GDM1 (cell line): ENCODE results near the gene SUSD6.
A peak's percentile ranks its signal among the peaks of the same experiment; 100 is the strongest.

Experiments used
- DNase-seq: peaks from one replicate; lab custom pipeline; 2025; lab: John Stamatoyannopoulos, UW

SUSD6 gene

DNA sequence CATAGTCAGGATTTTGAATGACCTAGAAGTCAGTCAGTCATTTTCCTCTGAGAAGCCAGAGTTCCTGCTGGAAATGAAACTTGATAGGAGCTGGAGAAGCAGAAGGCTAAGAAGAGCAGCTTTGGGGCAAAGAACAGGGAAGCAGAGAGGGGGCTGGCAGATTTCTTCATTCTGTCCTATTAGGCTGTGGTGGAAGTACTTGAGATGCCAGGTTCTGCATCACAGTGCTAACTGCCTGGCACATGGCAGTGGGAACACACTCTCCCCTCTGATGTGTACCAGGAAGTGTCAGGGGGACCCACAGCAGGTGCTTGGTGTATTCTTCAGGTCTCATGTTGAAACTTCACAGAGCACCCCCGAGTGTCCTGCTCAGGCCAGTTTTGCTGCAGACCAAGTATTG lies 61.0 kb downstream of the SUSD6 start:
- no peak for DNase-seq

DNA sequence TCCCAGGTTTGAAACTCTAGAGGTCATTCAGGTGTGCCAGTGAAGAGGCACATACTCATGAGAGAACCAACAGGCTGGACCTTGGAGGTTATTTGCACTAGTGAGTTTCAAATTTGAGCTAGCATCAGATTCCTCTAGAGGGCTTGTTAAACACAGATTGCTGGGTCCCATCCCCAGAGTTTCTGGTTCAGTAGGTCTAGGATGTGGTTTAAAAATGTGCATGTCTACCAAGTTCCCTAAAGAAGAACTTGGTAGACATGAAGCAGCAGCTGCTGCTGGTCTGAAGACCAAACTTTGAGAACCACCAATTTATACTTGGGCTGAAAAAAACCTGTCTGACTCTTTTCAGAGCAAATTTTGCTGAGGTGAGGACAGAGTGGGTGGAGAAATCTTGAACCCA lies 61.7 kb downstream of the SUSD6 start:
- DNase-seq: peak; percentile 38

DNA sequence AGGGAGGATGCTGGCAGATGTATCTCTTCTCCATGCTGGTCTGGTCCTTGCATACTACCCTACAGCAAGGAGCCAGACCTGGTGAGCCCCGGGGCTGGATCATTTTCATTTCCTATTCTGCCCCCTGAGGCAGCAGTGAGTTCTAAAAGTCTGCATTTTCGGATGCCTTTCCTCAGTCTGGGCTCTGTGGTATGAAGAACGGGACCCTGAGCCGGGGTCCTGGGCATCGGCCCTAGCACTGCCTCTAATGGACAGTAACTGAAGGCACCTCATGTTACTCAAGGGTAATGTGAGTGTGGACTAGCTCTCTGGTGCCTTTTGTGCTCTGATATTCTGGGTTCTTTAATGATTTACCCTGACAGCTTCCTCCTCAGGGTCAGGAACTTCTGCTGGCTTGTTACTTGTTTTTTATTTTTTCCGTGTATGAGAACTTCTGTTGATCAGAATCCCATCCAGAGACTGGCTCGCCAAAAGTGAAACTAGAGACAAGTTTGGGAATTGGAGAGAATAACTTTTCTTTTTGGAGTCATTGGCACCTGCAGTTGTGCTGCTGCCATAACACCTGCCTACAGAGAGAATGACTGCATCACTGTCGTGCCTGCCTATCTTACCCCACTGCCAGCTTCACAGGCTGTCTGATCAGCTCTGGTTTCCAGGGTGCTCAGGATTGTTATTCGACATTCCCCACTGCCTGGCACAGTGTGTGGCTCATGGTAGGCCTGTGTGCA lies 62.3 kb downstream of the SUSD6 start:
- DNase-seq: no peak

DNA sequence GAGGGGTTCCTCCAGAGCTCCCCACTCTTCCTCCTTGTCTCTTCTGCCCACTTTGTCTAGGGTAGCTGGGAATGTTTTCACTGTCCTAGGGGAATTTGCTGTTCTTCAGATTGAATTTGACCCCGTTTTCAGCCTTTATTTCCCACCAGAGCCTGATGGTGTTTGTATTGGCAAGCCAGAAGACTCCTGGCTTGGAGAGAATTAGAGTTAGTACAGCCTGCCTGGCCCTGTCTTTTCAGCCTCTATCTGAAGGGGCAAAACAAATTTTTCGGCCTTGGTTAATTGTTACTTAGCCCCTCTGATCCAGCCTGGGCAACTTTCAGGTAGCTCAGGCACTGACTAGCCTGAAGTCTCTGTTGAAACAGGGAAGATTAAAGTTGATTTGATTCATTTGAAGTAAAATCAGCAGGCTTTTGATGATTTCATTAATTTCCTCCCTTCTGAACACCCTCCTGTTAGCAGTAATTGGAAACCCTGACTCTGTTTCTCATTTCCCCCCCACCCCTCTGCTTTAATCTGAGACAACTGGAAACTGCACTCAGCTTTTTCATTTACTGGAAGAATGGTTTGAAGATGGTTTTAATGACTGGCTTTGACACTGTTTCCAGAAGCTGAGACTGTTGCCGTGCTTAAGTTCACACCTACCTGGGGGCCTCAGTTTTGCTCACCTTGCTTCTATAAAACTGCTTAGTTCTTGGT lies 63.3 kb downstream of the SUSD6 start:
- DNase-seq: no peak

DNA sequence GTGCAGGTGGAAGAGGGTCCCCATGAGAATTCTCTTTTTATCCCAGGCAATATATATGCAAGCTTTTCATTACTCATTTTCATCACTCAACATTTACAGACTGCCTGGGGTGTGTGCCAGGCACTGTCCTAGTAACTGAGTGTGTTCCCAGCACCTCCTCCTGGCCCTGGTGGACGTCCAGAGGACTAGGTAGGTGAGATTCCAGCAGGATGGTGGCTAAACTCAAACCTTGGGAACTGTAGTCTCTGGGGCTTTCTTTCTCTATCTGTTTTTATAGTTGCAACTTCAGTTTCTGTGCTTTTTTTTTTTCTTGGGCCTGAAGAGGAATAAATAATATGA lies 63.8 kb downstream of the SUSD6 start:
- DNase-seq: no peak

DNA sequence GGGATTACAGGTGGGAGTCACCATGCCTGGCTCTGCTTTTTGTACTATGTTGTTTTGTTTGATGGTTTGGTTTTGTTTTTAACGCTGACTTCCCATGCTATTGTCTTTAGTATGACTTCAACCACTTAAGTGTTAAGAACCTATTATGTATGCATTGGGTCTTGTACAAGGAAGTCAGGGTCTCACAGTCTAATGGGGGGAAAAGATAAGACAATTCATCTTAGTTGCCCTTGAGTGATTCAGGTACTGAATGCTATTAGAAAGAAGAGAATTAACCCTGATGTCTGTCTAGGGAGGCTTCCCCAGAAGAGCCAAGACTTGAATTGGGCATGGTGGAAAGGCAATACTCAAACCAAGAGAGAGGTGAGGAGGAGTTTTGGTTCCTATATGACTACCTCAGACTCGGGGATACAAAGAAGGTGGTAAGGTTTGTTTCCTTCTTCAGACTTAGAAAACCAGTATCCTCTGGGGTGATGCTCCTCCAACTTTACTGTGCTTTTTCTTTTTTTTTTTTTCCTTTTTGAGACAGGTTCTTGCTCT lies 64.6 kb downstream of the SUSD6 start:
- DNase-seq: no peak

DNA sequence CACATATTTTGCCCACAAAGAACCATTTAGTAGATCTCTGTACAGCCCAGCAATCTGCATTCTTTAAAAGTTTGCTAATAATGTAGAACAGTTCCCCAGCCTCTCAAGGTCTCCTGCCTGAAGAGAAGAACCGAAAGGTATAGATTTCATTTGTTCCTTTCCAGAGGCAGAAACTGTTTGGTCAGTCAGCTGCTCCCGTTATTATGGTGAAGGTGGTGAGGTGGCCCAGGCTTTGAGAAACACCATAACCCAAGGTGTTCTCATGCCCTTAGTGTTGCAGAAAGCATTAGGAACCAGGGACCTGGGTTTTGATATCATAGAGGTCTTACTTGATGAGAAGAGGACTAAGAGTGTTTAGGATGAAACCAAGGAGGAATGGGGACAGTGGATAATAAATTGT lies 65.3 kb downstream of the SUSD6 start:
- DNase-seq: no peak

DNA sequence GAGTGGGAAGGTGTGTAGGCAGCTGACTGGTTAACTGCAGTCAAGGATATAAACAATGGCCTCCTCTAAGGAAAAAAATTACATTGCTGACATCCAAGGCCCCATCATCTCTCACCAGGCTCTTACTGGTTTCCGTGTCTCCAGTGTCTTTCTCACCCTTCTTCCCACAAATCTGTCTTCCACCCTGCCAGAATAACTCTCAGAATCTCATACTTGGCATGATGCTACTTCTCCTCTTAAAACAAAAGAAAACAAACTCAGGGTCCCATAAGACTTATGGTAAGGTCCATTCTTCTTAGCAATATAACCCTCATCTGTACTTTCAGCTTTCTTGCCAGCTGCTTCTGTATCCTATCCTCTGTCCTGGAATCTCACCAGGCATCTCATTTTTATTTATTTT lies 68.9 kb downstream of the SUSD6 start:
- no peak for DNase-seq

DNA sequence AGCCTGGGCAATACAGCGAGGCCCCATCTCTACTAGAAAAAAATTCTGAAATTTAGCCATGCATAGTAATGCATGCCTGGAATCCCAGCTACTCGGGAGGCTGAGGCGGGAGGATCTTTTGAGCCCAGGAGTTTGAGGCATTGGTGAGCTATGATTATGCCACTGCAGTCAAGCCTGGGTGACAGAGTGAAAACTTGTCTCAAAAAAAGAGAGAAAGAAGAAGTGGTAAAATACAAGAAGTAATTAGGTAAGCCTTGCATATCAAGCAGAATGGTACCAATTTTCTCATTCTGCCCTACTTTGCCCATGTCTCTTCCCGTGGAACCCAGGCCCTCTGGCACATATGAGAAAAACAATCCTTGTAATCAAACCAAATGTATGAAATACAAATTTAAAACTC lies 70.7 kb downstream of the SUSD6 start:
- DNase-seq: no peak

DNA sequence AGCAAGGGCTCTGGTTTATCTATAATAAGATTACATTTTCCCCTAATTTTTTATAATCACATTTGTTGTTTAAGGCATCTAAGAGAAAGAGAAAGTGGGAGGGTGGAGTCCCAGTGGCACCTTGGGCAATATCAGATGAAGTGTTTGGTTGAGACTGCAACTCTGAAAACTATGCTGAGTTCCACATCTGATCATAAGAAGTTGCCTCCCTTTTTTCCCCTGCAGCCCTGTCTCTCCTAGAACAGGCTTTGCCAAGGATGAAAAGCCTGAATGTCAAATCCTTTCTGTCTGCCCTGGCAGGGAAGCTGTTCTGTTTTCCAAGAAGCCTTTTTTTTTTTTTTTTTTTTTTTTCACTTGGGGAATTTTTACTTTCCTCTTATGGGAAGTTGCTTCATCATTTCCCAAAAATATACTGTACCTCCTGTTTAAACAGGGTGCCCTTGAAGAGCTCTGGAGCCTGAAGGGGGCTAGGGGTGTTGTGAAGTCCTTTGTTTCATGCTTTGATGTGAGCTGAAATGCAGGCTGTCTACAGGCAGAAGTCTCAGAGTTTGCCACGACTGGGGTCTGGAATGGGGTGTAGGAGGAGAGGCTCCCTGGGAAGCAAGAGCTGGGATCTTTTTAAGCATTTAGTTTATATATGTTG lies 71.3 kb downstream of the SUSD6 start:
- DNase-seq: no peak

DNA sequence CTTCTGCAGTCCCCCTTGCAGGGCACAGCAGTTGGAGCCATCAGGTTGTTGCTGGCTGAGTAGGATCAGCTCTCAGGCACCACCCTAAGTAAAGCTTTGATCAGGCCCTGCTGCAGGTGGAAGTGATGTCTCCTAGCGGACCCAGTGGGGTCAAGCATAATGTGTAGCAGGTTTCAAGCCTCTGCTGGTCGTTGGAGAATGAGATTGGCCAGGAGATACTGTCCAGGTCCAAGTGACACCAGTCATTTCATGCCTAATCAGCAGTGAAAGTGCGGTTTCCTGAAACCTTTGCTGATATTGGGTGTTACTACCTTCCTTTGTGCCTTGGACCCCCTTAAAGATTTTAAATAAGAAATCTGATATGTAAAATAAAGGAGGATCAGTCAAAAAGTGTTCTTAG lies 72.6 kb downstream of the SUSD6 start:
- DNase-seq: no peak

DNA sequence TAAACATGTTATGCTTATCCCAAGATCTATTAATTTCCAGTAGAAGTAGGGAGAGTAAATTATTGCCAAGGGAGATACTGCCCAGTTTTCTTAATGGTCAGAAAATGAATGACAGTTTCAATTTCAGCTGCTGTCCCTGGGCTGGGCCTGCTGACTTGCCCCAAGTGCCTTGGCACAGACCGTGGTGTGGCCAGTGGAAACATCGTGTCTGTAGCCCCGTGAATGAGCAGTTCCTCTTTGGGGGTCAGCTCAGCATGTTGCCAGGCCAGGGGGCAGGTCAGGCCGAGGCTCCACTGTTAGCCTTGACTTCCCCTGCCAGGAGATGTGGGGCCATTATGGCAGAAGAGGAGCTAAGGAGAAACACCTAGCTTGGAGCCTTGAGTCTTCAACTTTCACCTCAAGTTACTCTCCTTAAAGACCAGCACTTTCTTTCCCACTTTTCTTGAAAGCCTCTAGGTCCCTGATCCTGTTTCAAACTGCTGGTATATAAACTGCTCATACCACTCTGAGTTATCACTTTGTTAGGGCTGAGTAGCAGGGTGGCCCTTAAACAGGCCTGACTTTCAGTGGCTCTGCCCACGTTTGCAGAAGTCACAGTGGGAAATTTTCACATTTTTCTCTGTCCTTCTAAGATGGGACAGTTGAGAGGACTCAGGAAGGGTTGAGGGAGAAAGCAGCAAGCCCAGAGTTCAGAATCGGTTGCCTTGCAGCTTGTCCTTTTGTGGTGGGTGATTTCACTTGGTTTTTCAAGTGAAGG lies 73.2 kb downstream of the SUSD6 start:
- no peak for DNase-seq

DNA sequence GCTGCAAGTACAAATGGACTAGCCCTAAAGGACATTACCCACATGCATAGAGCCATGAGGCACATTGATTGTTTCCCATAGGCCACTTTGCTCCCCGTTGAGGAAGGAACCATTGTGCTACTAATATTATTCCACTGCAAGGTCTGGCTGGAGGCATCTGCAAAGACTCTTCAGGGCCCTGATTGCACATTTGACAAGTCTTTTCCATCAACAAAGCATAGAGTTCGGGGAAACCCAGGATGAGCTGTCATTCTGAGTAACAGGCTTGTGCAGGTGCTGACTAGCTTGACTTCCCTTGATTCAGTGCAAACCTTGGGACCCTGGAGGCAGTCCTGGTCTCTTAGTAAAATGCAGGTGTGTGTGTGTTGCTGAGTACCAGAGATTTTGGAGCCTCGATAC lies 73.8 kb downstream of the SUSD6 start:
- no peak for DNase-seq

DNA sequence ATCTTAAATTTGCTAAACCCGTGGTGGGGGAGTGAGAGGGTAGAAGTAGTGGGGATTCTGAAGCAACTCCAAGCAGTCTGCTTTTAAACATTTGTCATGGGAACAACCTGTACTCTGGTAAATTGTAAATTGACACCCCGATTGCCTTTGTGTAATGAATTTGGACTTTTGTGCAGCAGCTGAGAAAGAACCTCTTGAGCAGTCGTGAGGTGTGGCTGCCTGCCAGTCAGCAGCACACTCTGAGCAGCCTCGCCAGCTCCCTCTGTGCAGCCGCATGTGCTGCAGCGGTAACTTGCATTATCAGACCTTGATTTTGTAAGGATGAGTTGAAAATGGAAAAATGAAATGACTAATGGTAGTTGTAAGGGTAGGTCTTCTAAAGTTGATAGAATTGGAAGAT lies 74.3 kb downstream of the SUSD6 start:
- no peak for DNase-seq

DNA sequence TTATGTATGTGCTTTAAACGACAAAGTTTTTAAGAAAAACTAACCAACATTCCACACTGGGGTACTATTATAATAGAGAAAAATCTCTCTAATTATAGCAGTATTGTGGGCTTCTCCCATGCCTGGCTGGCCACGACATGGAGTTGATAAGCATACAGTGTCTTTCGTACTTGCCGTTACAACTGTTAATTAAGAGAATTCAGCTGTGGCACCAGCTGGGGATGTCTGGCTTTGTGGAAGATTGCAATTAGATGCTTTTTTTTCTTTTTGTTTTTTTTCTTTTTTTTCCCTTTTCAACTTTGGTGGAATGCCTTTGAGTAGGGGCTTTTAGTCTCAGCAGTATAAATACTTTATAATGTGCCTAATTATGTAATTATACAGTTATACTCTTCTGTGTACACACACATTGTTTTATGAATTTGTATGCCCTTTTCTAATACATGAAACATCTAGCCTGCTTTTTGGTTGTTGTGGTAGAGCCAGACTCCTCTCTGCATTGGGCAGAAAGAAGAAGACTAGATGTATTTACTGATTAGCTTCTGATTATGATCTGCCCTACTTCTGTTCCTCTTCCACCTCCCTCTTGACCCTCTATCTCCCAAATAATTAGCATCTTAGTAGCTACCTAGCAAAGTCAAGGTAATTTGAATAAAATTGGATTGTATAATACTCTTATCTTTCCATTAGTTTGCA lies 76.4 kb downstream of the SUSD6 start:
- no peak for DNase-seq

DNA sequence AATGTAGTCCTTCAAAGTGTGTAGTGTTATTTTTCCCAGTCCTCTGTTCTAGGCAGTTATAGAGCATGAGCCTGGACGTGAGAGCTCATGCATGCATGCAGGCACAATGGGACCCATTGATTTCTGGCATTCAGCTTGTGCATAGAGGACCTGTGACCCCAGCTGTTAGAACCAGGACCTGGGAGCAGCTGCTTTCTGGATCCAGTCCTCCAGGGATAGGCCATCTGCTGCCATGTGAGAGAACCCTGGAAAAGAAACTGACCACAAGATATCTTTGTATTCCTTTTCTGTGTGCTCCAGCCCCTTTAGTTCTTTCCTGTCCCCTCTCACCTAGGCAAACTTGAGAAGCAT lies 76.9 kb downstream of the SUSD6 start:
- DNase-seq: no peak

DNA sequence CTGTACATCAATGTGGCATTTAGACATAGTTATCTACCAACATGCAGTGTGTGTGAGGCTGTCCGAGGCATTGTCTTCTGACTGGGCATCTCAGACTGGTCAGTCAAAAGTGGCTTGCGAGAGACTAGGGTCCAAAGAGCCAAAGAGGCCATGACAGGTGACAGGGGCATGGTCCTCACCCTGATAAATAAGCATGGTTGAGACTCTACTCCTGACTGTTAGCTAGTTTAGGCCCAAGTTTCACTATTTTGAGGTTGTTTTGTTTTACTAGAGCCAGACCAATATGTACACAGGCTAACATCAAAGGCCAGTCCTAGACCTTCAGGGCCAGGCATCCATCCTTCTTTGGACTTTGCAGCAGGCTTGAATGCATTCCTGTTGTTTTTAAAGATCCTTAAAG lies 78.6 kb downstream of the SUSD6 start:
- DNase-seq: no peak

DNA sequence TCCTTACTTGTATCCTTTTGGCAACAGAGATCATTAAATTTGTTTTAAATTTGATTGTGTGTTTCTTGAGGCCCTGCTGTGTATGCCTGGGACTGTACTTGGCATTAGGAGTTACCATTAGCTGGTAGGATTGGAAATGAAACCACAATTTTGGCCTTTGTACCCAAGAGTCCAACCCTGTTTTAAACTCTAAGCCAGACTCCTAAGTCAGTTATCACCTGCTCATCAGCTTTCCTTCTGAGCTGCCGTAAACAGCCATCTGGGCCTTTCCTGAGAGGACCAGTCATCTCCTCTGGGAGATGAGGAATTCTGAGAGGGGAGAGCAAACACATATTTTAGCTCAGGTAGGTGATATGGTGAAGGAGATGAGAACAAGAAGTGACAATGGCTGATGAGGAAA lies 81.2 kb downstream of the SUSD6 start:
- no peak for DNase-seq

DNA sequence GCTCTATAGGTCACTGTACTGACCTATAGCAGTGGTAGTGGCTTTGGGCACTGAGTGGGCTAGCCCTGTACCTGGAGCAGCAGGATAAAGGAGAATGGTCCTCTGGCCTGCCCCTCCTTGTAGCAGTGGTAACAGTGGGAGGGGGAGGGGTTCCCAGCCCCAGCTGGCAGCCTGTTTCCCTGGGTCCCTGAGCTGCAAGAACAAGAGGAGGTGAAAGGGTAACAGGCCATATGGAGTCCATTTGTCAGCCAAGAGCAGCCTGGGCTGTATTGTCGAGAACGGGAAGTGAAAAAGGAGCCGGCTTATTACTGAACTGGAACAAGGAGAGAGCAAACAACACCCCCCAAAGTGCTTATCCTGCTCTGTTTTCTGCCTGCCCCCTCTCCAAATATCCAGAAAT lies 81.7 kb downstream of the SUSD6 start:
- DNase-seq: no peak

DNA sequence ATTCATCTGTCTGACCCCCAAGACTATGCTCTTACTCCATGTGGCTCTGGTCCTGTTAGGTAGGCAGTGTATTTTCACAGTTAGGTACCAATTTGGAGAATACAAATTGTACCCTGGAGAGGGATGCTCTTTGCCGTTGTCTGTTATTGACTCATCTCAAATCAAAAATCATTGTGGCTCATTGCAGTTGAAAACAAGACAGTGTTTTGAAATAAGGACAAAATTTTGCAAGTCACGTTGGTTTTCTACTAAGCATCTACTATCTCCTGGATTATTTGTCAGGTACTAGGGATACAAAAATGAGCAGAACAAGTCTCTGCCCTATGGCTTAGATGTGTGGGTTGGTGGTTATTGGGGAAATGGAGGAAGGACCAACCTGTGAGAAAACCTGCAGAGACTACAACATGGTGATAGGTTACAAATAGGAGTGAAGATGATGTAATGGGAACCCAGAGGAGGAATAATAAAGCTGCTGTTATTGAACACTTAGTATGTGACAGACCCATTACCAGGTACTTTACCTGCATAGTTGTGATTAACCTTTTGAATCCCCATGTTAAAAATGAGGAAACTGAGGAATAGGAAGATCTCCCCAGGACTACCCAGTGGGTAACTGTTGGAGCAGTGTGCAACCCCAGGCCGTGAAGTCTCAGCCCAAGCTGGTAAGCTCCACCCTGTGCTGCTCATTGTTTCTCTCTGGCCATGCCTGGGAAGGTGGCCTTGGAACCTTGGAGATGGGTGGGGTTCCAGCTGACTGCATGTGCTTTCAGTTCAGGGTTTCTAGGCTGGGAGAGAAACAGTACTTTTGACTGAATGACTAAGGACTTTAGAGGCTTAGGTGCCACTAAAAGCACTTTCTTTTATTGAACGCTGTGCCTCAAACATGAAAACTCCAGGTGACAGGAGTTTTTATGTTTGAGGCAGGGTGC lies 82.7 kb downstream of the SUSD6 start:
- DNase-seq: no peak

DNA sequence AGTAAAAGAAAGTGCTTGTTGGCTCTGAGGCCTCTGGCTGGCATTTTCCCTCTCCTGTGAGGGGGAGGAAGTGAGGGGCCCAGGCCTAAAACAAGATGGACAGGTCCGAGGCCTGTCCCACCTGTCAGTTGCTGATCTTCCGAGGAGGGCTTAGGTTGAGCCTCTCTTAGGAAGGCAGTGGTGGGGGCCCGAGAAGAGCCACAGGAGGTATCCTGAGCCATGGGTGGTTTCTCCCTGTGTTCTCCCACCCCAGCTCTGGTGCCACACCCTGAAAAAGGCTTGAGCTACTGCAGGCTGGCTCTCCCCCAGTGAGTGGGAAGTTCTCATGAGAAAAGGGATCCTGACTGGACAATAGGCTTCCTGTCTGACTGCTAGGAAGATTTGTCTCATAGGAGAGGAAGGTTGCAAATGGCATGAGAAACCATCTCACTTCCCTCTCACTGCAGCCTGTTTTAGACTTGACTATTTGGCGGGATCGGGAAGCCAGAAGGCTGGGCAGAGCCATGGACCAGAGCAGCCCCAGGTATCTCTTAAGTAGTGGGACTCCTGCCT lies 83.4 kb downstream of the SUSD6 start:
- no peak for DNase-seq
